HG02981 (cell line): Measurements from ENCODE around the gene MDFI.

Experiments used
- ATAC-seq: cut with Tn5 transposase; IDR thresholded peaks from one replicate; pipeline ENCODE4 v1.9.1; 2021; ENCODE audit warnings: mild to moderate bottlenecking, moderate library complexity; ENCODE audit not compliant: unreplicated experiment

The MDFI gene

GRCh38 chr6:41670703-41671360 is 32.6 kb downstream of the MDFI start:
- ATAC-seq: no peak

- ATAC-seq: no peak
Observed at GRCh38 chr6:41671376-41671775, 33.1 kb downstream of the MDFI start.

GRCh38 chr6:41672016-41672415 is 33.7 kb downstream of the MDFI start:
- no peak for ATAC-seq

GRCh38 chr6:41672816-41673703 is 34.8 kb downstream of the MDFI start:
- no peak for ATAC-seq

GRCh38 chr6:41673704-41674000 is 35.4 kb downstream of the MDFI start:
- no peak for ATAC-seq

- no peak for ATAC-seq
Observed at GRCh38 chr6:41674231-41675000, 36.1 kb downstream of the MDFI start.

- ATAC-seq: no peak
Observed at GRCh38 chr6:41675176-41675775, 37.0 kb downstream of the MDFI start.

- ATAC-seq: no peak
Observed at GRCh38 chr6:41675992-41676391, 37.7 kb downstream of the MDFI start.

GRCh38 chr6:41676431-41676830 is 38.2 kb downstream of the MDFI start:
- ATAC-seq: no peak

- ATAC-seq: no peak
Observed at GRCh38 chr6:41677124-41677921, 39.1 kb downstream of the MDFI start.

- no peak for ATAC-seq
Observed at GRCh38 chr6:41678511-41679084, 40.3 kb downstream of the MDFI start.

GRCh38 chr6:41679696-41680095 is 41.4 kb downstream of the MDFI start:
- no peak for ATAC-seq

- no peak for ATAC-seq
Observed at GRCh38 chr6:41680182-41680965, 42.1 kb downstream of the MDFI start.

- peak; percentile 54 for ATAC-seq
Observed at GRCh38 chr6:41682056-41682477, 43.8 kb downstream of the MDFI start.

GRCh38 chr6:41682497-41683272 is 44.4 kb downstream of the MDFI start:
- ATAC-seq: no peak

GRCh38 chr6:41683273-41683522 is 44.9 kb downstream of the MDFI start:
- peak; percentile 13 for ATAC-seq

GRCh38 chr6:41683523-41684310 is 45.4 kb downstream of the MDFI start:
- ATAC-seq: peak; percentile 59
